NB4 (cell line): ENCODE data around the gene LAMB3.

Experiments
- TF ChIP-seq, protein P1 (sequence below): IDR thresholded peaks from one replicate; pipeline ENCODE4 v1.5.1; 2012; ENCODE audit warnings: low read depth, low read length
- TF ChIP-seq, protein P2 (sequence below): IDR thresholded peaks from 2 replicates; pipeline ENCODE4 v1.6.1; 2011; ENCODE audit warnings: low read depth, low read length

GRCh38 chr1:209580577-209580976, 71.6 kb downstream of the LAMB3 start:
- TF ChIP-seq, protein P1, sequence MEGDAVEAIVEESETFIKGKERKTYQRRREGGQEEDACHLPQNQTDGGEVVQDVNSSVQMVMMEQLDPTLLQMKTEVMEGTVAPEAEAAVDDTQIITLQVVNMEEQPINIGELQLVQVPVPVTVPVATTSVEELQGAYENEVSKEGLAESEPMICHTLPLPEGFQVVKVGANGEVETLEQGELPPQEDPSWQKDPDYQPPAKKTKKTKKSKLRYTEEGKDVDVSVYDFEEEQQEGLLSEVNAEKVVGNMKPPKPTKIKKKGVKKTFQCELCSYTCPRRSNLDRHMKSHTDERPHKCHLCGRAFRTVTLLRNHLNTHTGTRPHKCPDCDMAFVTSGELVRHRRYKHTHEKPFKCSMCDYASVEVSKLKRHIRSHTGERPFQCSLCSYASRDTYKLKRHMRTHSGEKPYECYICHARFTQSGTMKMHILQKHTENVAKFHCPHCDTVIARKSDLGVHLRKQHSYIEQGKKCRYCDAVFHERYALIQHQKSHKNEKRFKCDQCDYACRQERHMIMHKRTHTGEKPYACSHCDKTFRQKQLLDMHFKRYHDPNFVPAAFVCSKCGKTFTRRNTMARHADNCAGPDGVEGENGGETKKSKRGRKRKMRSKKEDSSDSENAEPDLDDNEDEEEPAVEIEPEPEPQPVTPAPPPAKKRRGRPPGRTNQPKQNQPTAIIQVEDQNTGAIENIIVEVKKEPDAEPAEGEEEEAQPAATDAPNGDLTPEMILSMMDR = no peak
- TF ChIP-seq, protein P2, sequence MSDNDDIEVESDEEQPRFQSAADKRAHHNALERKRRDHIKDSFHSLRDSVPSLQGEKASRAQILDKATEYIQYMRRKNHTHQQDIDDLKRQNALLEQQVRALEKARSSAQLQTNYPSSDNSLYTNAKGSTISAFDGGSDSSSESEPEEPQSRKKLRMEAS = no peak
